ENCODE results near the gene SRBD1. TPM values are rescaled to one million over a fixed set of nuclear protein-coding genes. Genes with fewer than 3 reads are reported as not detected.

Gene SRBD1
- polyA plus RNA-seq (2013, experiment 1 of 2): 7.5 TPM
- polyA plus RNA-seq (2013, experiment 2 of 2): 7.7 TPM

GRCh38 chr2:45611020-45611859 is at the start of gene SRBD1:
Gene SRBD1 (minus strand): TSS chr2:45611267. CDS start chr2:45605441, 5,826 bp downstream.
- no peaks in the 10 kb centered on the region for H3K9me3 ChIP-seq (ENCODE audit: control insufficient read depth, low read length)
- H2AFZ ChIP-seq (ENCODE audit: low read depth, low read length): peak within 1 kb of the TSS; percentile 53
- H3K36me3 ChIP-seq (ENCODE audit: control insufficient read depth in 1 of 2, insufficient read depth in 2 of 2, low read depth in 1 of 2, low read length in 2 of 2): no peaks in the 10 kb centered on the region
- no peak within 1 kb of the TSS for H3K14ac ChIP-seq (ENCODE audit: low read length in 2 of 2)
- peak; percentile 95 for DNase-seq
- H2BK15ac ChIP-seq (ENCODE audit: low read depth, poor library complexity, severe bottlenecking): no peak within 1 kb of the TSS
- H3K4me2 ChIP-seq (ENCODE audit: low read length, poor library complexity, severe bottlenecking): peak within 1 kb of the TSS; percentile 92
- H3K27me3 ChIP-seq (ENCODE audit: control insufficient read depth in 1 of 2, insufficient read depth in 1 of 2, low read length in 2 of 2): no peaks in the 10 kb centered on the region
- peak within 1 kb of the TSS; percentile 75 to 80 for H3K4me3 ChIP-seq (ENCODE audit: insufficient read depth in 1 of 2, low read depth in 1 of 2, low read length in 2 of 2)
- peak within 1 kb of the TSS; percentile 95 for H3K9ac ChIP-seq (ENCODE audit: low read length)
- H3K27ac ChIP-seq (ENCODE audit: low read length, poor library complexity, severe bottlenecking): peak within 1 kb of the TSS; percentile 84
- no peaks in the 10 kb centered on the region for H3K4me1 ChIP-seq (ENCODE audit: control insufficient read depth, insufficient read depth, low read depth, low read length)
- H2BK12ac ChIP-seq (ENCODE audit: low read length in 2 of 2): no peak within 1 kb of the TSS
- no peak within 1 kb of the TSS for H2BK5ac ChIP-seq (ENCODE audit: low read depth, low read length, poor library complexity, severe bottlenecking)
- peaks cover 16% of the 10 kb centered on the region for H3K79me1 ChIP-seq (replicated peaks; ENCODE audit: low read length, poor library complexity, severe bottlenecking)
- H4K8ac ChIP-seq (ENCODE audit: low read length): no peak within 1 kb of the TSS
- no peak within 1 kb of the TSS for H2BK120ac ChIP-seq (ENCODE audit: low read depth, low read length)
- peak within 1 kb of the TSS; percentile 71 to 76 for H3K18ac ChIP-seq (ENCODE audit: low read depth in 1 of 2, low read length in 2 of 2)
- peak within 1 kb of the TSS in 1 of 2 experiments; percentile 73 for H3K4ac ChIP-seq (ENCODE audit: low read depth in 1 of 2, low read length in 2 of 2)
- no peak within 1 kb of the TSS for H4K91ac ChIP-seq (ENCODE audit: low read length)
- H3K23ac ChIP-seq (ENCODE audit: low read length in 2 of 2): no peak within 1 kb of the TSS
- H2AK5ac ChIP-seq (ENCODE audit: low read length, severe bottlenecking): no peak within 1 kb of the TSS
- WGBS: 4% methylated on average over 35 of the region's 44 CpGs

- H3K9ac ChIP-seq (ENCODE audit: low read length): peak overlapping the region; percentile 95
- WGBS: 93% methylated on average over 2 of the region's 3 CpGs
These were observed 43.2 kb upstream of the SRBD1 start for GRCh38 chr2:45654250-45654649.

GRCh38 chr2:45653122-45653913 is 42.3 kb upstream of the SRBD1 start:
- no peaks in the 10 kb centered on the region for H3K27me3 ChIP-seq (ENCODE audit: control insufficient read depth in 1 of 2, insufficient read depth in 1 of 2, low read length in 2 of 2)
- no peak overlapping the region for H3K14ac ChIP-seq (ENCODE audit: low read length in 2 of 2)
- 91% methylated on average over 4 of the region's 5 CpGs for WGBS
- H3K9me3 ChIP-seq (ENCODE audit: control insufficient read depth, low read length): no peaks in the 10 kb centered on the region
- peak overlapping the region in 1 of 2 experiments; percentile 92 for H3K4me3 ChIP-seq (ENCODE audit: insufficient read depth in 1 of 2, low read depth in 1 of 2, low read length in 2 of 2)
- no peak overlapping the region for H2BK120ac ChIP-seq (ENCODE audit: low read depth, low read length)
- H3K9ac ChIP-seq (ENCODE audit: low read length): peak overlapping the region; percentile 95
- H2BK12ac ChIP-seq (ENCODE audit: low read length in 2 of 2): no peak overlapping the region
- H4K8ac ChIP-seq (ENCODE audit: low read length): no peak overlapping the region
- H3K23ac ChIP-seq (ENCODE audit: low read length in 2 of 2): no peak overlapping the region
- H3K36me3 ChIP-seq (ENCODE audit: control insufficient read depth in 1 of 2, insufficient read depth in 2 of 2, low read depth in 1 of 2, low read length in 2 of 2): peaks cover 0 to 5% of the 10 kb centered on the region in 2 experiments
- no peak overlapping the region for H3K27ac ChIP-seq (ENCODE audit: low read length, poor library complexity, severe bottlenecking)
- no peak overlapping the region for H2BK5ac ChIP-seq (ENCODE audit: low read depth, low read length, poor library complexity, severe bottlenecking)
- no peak overlapping the region for H2AK5ac ChIP-seq (ENCODE audit: low read length, severe bottlenecking)
- peaks cover 42% of the 10 kb centered on the region for H3K79me1 ChIP-seq (replicated peaks; ENCODE audit: low read length, poor library complexity, severe bottlenecking)
- peak; percentile 33 for DNase-seq
- no peak overlapping the region for H4K91ac ChIP-seq (ENCODE audit: low read length)
- no peak overlapping the region for H2AFZ ChIP-seq (ENCODE audit: low read depth, low read length)
- no peak overlapping the region for H3K18ac ChIP-seq (ENCODE audit: low read depth in 1 of 2, low read length in 2 of 2)
- H3K4me2 ChIP-seq (ENCODE audit: low read length, poor library complexity, severe bottlenecking): no peak overlapping the region
- no peak overlapping the region for H2BK15ac ChIP-seq (ENCODE audit: low read depth, poor library complexity, severe bottlenecking)
- no peak overlapping the region for H3K4ac ChIP-seq (ENCODE audit: low read depth in 1 of 2, low read length in 2 of 2)
- H3K4me1 ChIP-seq (ENCODE audit: control insufficient read depth, insufficient read depth, low read depth, low read length): peaks cover 11% of the 10 kb centered on the region

More at GRCh38 chr2:45654250-45654649, 43.2 kb upstream of the SRBD1 start:
- no peak overlapping the region for H3K27ac ChIP-seq (ENCODE audit: low read length, poor library complexity, severe bottlenecking)
- H3K4ac ChIP-seq (ENCODE audit: low read depth in 1 of 2, low read length in 2 of 2): no peak overlapping the region
- no peak overlapping the region for H4K91ac ChIP-seq (ENCODE audit: low read length)
- peaks cover 0 to 5% of the 10 kb centered on the region in 2 experiments for H3K36me3 ChIP-seq (ENCODE audit: control insufficient read depth in 1 of 2, insufficient read depth in 2 of 2, low read depth in 1 of 2, low read length in 2 of 2)
- H3K4me3 ChIP-seq (ENCODE audit: insufficient read depth in 1 of 2, low read depth in 1 of 2, low read length in 2 of 2): peak overlapping the region in 1 of 2 experiments; percentile 92
- H2BK120ac ChIP-seq (ENCODE audit: low read depth, low read length): no peak overlapping the region
- DNase-seq: no peak
- peaks cover 45% of the 10 kb centered on the region for H3K79me1 ChIP-seq (replicated peaks; ENCODE audit: low read length, poor library complexity, severe bottlenecking)
- no peaks in the 10 kb centered on the region for H3K9me3 ChIP-seq (ENCODE audit: control insufficient read depth, low read length)
- H2AK5ac ChIP-seq (ENCODE audit: low read length, severe bottlenecking): no peak overlapping the region
- H3K23ac ChIP-seq (ENCODE audit: low read length in 2 of 2): no peak overlapping the region
- peaks cover 11% of the 10 kb centered on the region for H3K4me1 ChIP-seq (ENCODE audit: control insufficient read depth, insufficient read depth, low read depth, low read length)
- peak overlapping the region in 1 of 2 experiments; percentile 26 for H3K14ac ChIP-seq (ENCODE audit: low read length in 2 of 2)
- H3K4me2 ChIP-seq (ENCODE audit: low read length, poor library complexity, severe bottlenecking): no peak overlapping the region
- no peak overlapping the region for H2BK15ac ChIP-seq (ENCODE audit: low read depth, poor library complexity, severe bottlenecking)
- no peaks in the 10 kb centered on the region for H3K27me3 ChIP-seq (ENCODE audit: control insufficient read depth in 1 of 2, insufficient read depth in 1 of 2, low read length in 2 of 2)
- no peak overlapping the region for H2AFZ ChIP-seq (ENCODE audit: low read depth, low read length)
- no peak overlapping the region for H2BK5ac ChIP-seq (ENCODE audit: low read depth, low read length, poor library complexity, severe bottlenecking)
- H2BK12ac ChIP-seq (ENCODE audit: low read length in 2 of 2): no peak overlapping the region
- no peak overlapping the region for H3K18ac ChIP-seq (ENCODE audit: low read depth in 1 of 2, low read length in 2 of 2)
- no peak overlapping the region for H4K8ac ChIP-seq (ENCODE audit: low read length)
